SK-N-SH (cell line): ENCODE data around the gene RELN. TPM values are rescaled to one million over a fixed set of nuclear protein-coding genes. Genes with fewer than 3 reads are reported as not detected.
A peak's percentile ranks its signal among the peaks of the same experiment; 100 is the strongest.

Experiments used
- CTCF ChIA-PET: fragments of 300-600, 350-600 bp; formaldehyde crosslinking; extraction: SDS; loops from one replicate; lab custom pipeline; 2021; lab: Yijun Ruan, JAX
- POLR2A ChIA-PET: fragments of 350-600 bp; sonication (Branson Sonifier 250); formaldehyde crosslinking; extraction: SDS; loops from one replicate; lab custom pipeline; 2020; ENCODE audit warnings: antibody characterized with exemption, inconsistent platforms; lab: Yijun Ruan, JAX
- DNase-seq: peaks from one replicate; pipeline ENCODE4 v3.0.0; 2012
- H2AFZ ChIP-seq: fragments of 200-600 bp; sonication (generic); 2 replicates; pipeline ENCODE4 v1.8.1; 2016; ENCODE audit warnings: antibody characterized with exemption, mild to moderate bottlenecking, low read depth
- H3F3A ChIP-seq: fragments of 200-600 bp; sonication (generic); replicated peaks from 2 replicates; pipeline ENCODE3; 2016; ENCODE audit warnings: antibody characterized with exemption, mild to moderate bottlenecking; ENCODE audit not compliant: insufficient read depth
- H3K27ac ChIP-seq, 2 experiments: fragments of 200-500 bp in 1 of 2; fragments of 200-600 bp in 1 of 2; sonication (Bioruptor generic) in 1 of 2; sonication (generic), shearing (Covaris generic) in 1 of 2; 2 replicates each; pipeline versions ENCODE4 v1.5.1 to v1.6.1; 2014 to 2016; ENCODE audit warnings: low read depth in 2 of 2, inconsistent platforms in 1 of 2, low read length in 1 of 2, mild to moderate bottlenecking in 1 of 2, mixed read lengths in 1 of 2
- H3K27me3 ChIP-seq: fragments of 200-600 bp; sonication (generic), shearing (Covaris generic); 2 replicates; pipeline ENCODE4 v1.6.1; 2016; ENCODE audit warnings: mixed run types; ENCODE audit not compliant: insufficient read depth
- H3K36me3 ChIP-seq, 2 experiments: fragments of 200-500 bp in 1 of 2; fragments of 200-600 bp in 1 of 2; sonication (Bioruptor generic) in 1 of 2; sonication (generic) in 1 of 2; replicated peaks in 1 of 2; 2 replicates each; pipeline versions ENCODE3 to v1.5.1; 2014 to 2016; ENCODE audit warnings: low read length in 1 of 2, mild to moderate bottlenecking in 1 of 2; ENCODE audit not compliant: insufficient read depth in 2 of 2, control insufficient read depth in 1 of 2
- H3K4me1 ChIP-seq, 2 experiments: fragments of 200-500 bp in 1 of 2; fragments of 200-600 bp in 1 of 2; sonication (Bioruptor generic) in 1 of 2; sonication (generic), shearing (Covaris generic) in 1 of 2; 2 replicates each; pipeline versions ENCODE4 v1.5.1 to v1.6.1; 2014 to 2016; ENCODE audit warnings: low read depth in 1 of 2, low read length in 1 of 2, mixed run types in 1 of 2; ENCODE audit not compliant: insufficient read depth in 2 of 2, control insufficient read depth in 1 of 2
- H3K4me2 ChIP-seq: fragments of 200-600 bp; sonication (generic), shearing (Covaris generic); 2 replicates; pipeline ENCODE4 v1.6.1; 2017; ENCODE audit warnings: mixed run types
- H3K4me3 ChIP-seq, 2 experiments: fragments of 200-500 bp in 1 of 2; fragments of 200-600 bp in 1 of 2; sonication (Bioruptor generic) in 1 of 2; sonication (generic), shearing (Covaris generic) in 1 of 2; 2 replicates each; pipeline versions ENCODE4 v1.5.1 to v1.8.1; 2014 to 2016; ENCODE audit warnings: low read depth in 2 of 2, inconsistent platforms in 1 of 2, low read length in 1 of 2, mild to moderate bottlenecking in 1 of 2, mixed read lengths in 1 of 2, moderate library complexity in 1 of 2
- H3K79me2 ChIP-seq: fragments of 200-600 bp; sonication (generic); 2 replicates; pipeline ENCODE4 v1.8.1; 2017; ENCODE audit warnings: mild to moderate bottlenecking; ENCODE audit not compliant: insufficient read depth
- H3K9ac ChIP-seq: fragments of 200-600 bp; sonication (generic); 2 replicates; pipeline ENCODE4 v1.6.1; 2017; ENCODE audit warnings: mixed run types
- H3K9me2 ChIP-seq: fragments of 200-600 bp; sonication (generic); 2 replicates; pipeline ENCODE4 v1.6.1; 2017; ENCODE audit warnings: mixed run types
- H3K9me3 ChIP-seq: fragments of 200-600 bp; sonication (generic); 2 replicates; pipeline ENCODE4 v1.6.1; 2017; ENCODE audit warnings: mixed run types, mild to moderate bottlenecking, moderate library complexity
- H4K20me1 ChIP-seq: fragments of 200-600 bp; sonication (generic); 2 replicates; pipeline ENCODE4 v1.6.1; 2017; ENCODE audit warnings: mild to moderate bottlenecking, mixed run types; ENCODE audit not compliant: insufficient read depth
- CHD2 ChIP-seq: fragments of 150-350 bp; IDR thresholded peaks from 2 replicates; pipeline ENCODE4 v1.6.1; 2018; ENCODE audit warnings: low read length; ENCODE audit not compliant: partially characterized antibody
- CTCF ChIP-seq: fragments of 200-600 bp; sonication (generic); IDR thresholded peaks from 2 replicates; pipeline ENCODE4 v1.6.1; 2017; ENCODE audit warnings: antibody characterized with exemption, mild to moderate bottlenecking, moderate library complexity
- ELF1 ChIP-seq: IDR thresholded peaks from 2 replicates; pipeline ENCODE4 v1.4.0; 2012
- EP300 ChIP-seq, 2 experiments: IDR thresholded peaks; 2 replicates each; pipeline versions ENCODE4 v1.4.0 to v1.6.1; 2012; ENCODE audit warnings: borderline replicate concordance in 1 of 2, low read depth in 1 of 2, low read length in 1 of 2
- FOSL2 ChIP-seq: IDR thresholded peaks from 2 replicates; pipeline ENCODE4 v1.4.0; 2012; ENCODE audit warnings: low read depth, mild to moderate bottlenecking, moderate library complexity, borderline replicate concordance
- FOXJ3 ChIP-seq: sonication (generic); formaldehyde crosslinking; IDR thresholded peaks from 2 replicates; pipeline ENCODE4 v1.5.1; 2020; ENCODE audit warnings: mild to moderate bottlenecking, missing genetic modification reagents
- FOXM1 ChIP-seq: IDR thresholded peaks from 2 replicates; pipeline ENCODE4 v1.4.0; 2012; ENCODE audit warnings: low read depth, mild to moderate bottlenecking
- GATA2 ChIP-seq: sonication (generic); formaldehyde crosslinking; IDR thresholded peaks from 2 replicates; pipeline ENCODE4 v1.5.0; 2020; ENCODE audit warnings: mild to moderate bottlenecking, missing genetic modification reagents
- MAX ChIP-seq: IDR thresholded peaks from 2 replicates; pipeline ENCODE4 v1.4.0; 2012; ENCODE audit warnings: low read depth
- MEF2A ChIP-seq: IDR thresholded peaks from 2 replicates; pipeline ENCODE4 v1.4.0; 2012; ENCODE audit warnings: low read depth, borderline replicate concordance
- NFIC ChIP-seq: IDR thresholded peaks from 2 replicates; pipeline ENCODE4 v1.4.0; 2012; ENCODE audit warnings: borderline replicate concordance
- NRF1 ChIP-seq: IDR thresholded peaks from 2 replicates; pipeline ENCODE4 v1.6.1; 2012; ENCODE audit warnings: low read depth, mild to moderate bottlenecking, low read length
- RAD21 ChIP-seq: IDR thresholded peaks from 2 replicates; pipeline ENCODE4 v1.6.1; 2012; ENCODE audit warnings: mild to moderate bottlenecking, low read length
- RCOR1 ChIP-seq: fragments of 150-350 bp; IDR thresholded peaks from 2 replicates; pipeline ENCODE4 v1.6.1; 2017; ENCODE audit warnings: antibody characterized with exemption, low read length
- RXRA ChIP-seq: IDR thresholded peaks from 2 replicates; pipeline ENCODE4 v1.4.0; 2012; ENCODE audit warnings: low read depth, mild to moderate bottlenecking, borderline replicate concordance
- SIN3A ChIP-seq: IDR thresholded peaks from 2 replicates; pipeline ENCODE4 v1.6.1; 2012; ENCODE audit warnings: low read depth, mild to moderate bottlenecking, low read length, moderate library complexity, borderline replicate concordance
- SMC3 ChIP-seq: IDR thresholded peaks from 2 replicates; pipeline ENCODE4 v1.6.1; 2012; ENCODE audit warnings: low read depth, low read length, improper control_type of control experiment
- TAF1 ChIP-seq: IDR thresholded peaks from 2 replicates; pipeline ENCODE4 v1.6.1; 2012; ENCODE audit warnings: low read depth, mild to moderate bottlenecking, low read length, moderate library complexity, borderline replicate concordance
- TCF12 ChIP-seq: IDR thresholded peaks from 2 replicates; pipeline ENCODE4 v1.4.0; 2012
- USF1 ChIP-seq: IDR thresholded peaks from 2 replicates; pipeline ENCODE4 v1.4.0; 2012; ENCODE audit warnings: low read depth, borderline replicate concordance
- USF2 ChIP-seq: fragments of 150-350 bp; IDR thresholded peaks from 2 replicates; pipeline ENCODE4 v1.6.1; 2017; ENCODE audit warnings: antibody characterized with exemption, low read length, low read depth, borderline replicate concordance
- YY1 ChIP-seq: IDR thresholded peaks from 2 replicates; pipeline ENCODE4 v1.4.0; 2012; ENCODE audit warnings: low read depth, mild to moderate bottlenecking
- ZBTB33 ChIP-seq: IDR thresholded peaks from 2 replicates; pipeline ENCODE4 v1.4.0; 2012; ENCODE audit warnings: low read depth, borderline replicate concordance
- polyA plus RNA-seq, 3 experiments: library from polyadenylated mRNA; depleted of rRNA; stranded (reverse); fragments of >200 nt; gene quantifications; 2 replicates each; pipeline ENCODE4 v1.2.3, GENCODE V29; 2012

The RELN gene
- polyA plus RNA-seq, 1 of the 3 experiments (the other 2 are of a cell fraction), result 0.02 TPM

GRCh38 chr7:103856929-103857328 is 132.5 kb downstream of the RELN start:
- H3K4me1 ChIP-seq, result peaks cover 0 to 6% of the 10 kb centered on the region in 2 experiments; a peak in 2 of 4 replicates
- no peak overlapping the region for H2AFZ ChIP-seq
- H3K4me3 ChIP-seq, result no peak overlapping the region
- H3K27ac ChIP-seq, result no peak overlapping the region
- H3K79me2 ChIP-seq, result no peaks in the 10 kb centered on the region
- TF ChIP-seq FOXM1 (no peak), USF1 (no peak), EP300 (IDR thresholded peaks at IDR 0.05; ENCODE audit: borderline replicate concordance in 1 of 2, low read depth in 1 of 2, low read length in 1 of 2) (no peak), TAF1 (no peak), NRF1 (no peak), USF2 (no peak), YY1 (no peak), SIN3A (no peak), RCOR1 (no peak), ELF1 (no peak), GATA2 (no peak)
- H4K20me1 ChIP-seq, result no peaks in the 10 kb centered on the region
- no peak overlapping the region for H3K4me2 ChIP-seq
- 0 out of 2 replicates have a peak, but pooled peaks cover 3% of the 10 kb centered on the region for H3K9me2 ChIP-seq
- no peaks in the 10 kb centered on the region for H3K27me3 ChIP-seq
- POLR2A ChIA-PET, result no interaction called here
- H3K9me3 ChIP-seq, result no peaks in the 10 kb centered on the region
- CTCF ChIA-PET, result interaction anchor here (0.9 to 1.5 kb wide), 3 partner anchors 19 to 22 kb away, joined by 3 read pairs; no protein-coding TSS in a partner anchor
- H3F3A ChIP-seq, result no peaks in the 10 kb centered on the region
- no peak overlapping the region for H3K9ac ChIP-seq
- peak; percentile 9 for DNase-seq
- no peaks in the 10 kb centered on the region for H3K36me3 ChIP-seq

- DNase-seq, result no peak
- H3K4me1 ChIP-seq, result peaks cover 0 to 6% of the 10 kb centered on the region in 2 experiments; a peak in 2 of 4 replicates
- no peaks in the 10 kb centered on the region for H3K9me3 ChIP-seq
- no peaks in the 10 kb centered on the region for H3K36me3 ChIP-seq
- no peak overlapping the region for H2AFZ ChIP-seq
- H3K27ac ChIP-seq, result no peak overlapping the region
- POLR2A ChIA-PET, result no interaction called here
- no peak overlapping the region for H3K4me3 ChIP-seq
- H3K27me3 ChIP-seq, result no peaks in the 10 kb centered on the region
- no peak overlapping the region for H3K9ac ChIP-seq
- H3K9me2 ChIP-seq, result 0 out of 2 replicates have a peak, but pooled peaks cover 3% of the 10 kb centered on the region
- no peaks in the 10 kb centered on the region for H3F3A ChIP-seq
- CTCF ChIA-PET, result interaction anchor here (0.6 kb wide), 1 partner anchor 165 kb away, joined by 3 read pairs; no protein-coding TSS in a partner anchor
- H3K4me2 ChIP-seq, result no peak overlapping the region
- no peaks in the 10 kb centered on the region for H4K20me1 ChIP-seq
- H3K79me2 ChIP-seq, result no peaks in the 10 kb centered on the region
- TF ChIP-seq ZBTB33 (no peak), FOSL2 (no peak), USF2 (no peak), MEF2A (no peak), NRF1 (no peak), FOXJ3 (CRISPR knock-in tag) (no peak), MAX (no peak), NFIC (no peak), RAD21 (no peak), TCF12 (no peak), EP300 (IDR thresholded peaks at IDR 0.05; ENCODE audit: borderline replicate concordance in 1 of 2, low read depth in 1 of 2, low read length in 1 of 2) (no peak), SMC3 (no peak), RCOR1 (no peak), CHD2 (no peak), RXRA (no peak), CTCF (no peak), SIN3A (no peak)
These were observed 133.8 kb downstream of the RELN start for GRCh38 chr7:103855671-103856070.
